Muscle layer of duodenum (tissue), 2 donors: Measurements from ENCODE around the gene WDR4.
"Not testable (repeated sequence)": the region's sequence is repeated elsewhere in the genome, so short reads cannot be mapped to it uniquely, and the experiment has no call there.

Experiments used
- H3K27ac ChIP-seq: one replicate; pipeline ENCODE4 v1.7.0; 2013; ENCODE audit warnings: mild to moderate bottlenecking, low read length
- H3K27me3 ChIP-seq: one replicate; pipeline ENCODE4 v1.7.0; 2013; ENCODE audit warnings: low read depth, mild to moderate bottlenecking, control low read depth, low read length
- H3K36me3 ChIP-seq, 2 donors: one replicate each; pipeline ENCODE4 v1.7.0; 2013; ENCODE audit warnings: low read length in 2 of 2, control low read depth in 1 of 2, mild to moderate bottlenecking in 1 of 2; ENCODE audit not compliant: insufficient read depth in 2 of 2, control insufficient read depth in 1 of 2
- H3K4me1 ChIP-seq, 2 donors: one replicate each; pipeline ENCODE4 v1.7.0; 2013; ENCODE audit warnings: low read length in 2 of 2, mild to moderate bottlenecking in 2 of 2, control low read depth in 1 of 2, moderate library complexity in 1 of 2; ENCODE audit not compliant: insufficient read depth in 2 of 2, control insufficient read depth in 1 of 2
- H3K4me3 ChIP-seq, 2 donors: one replicate each; pipeline ENCODE4 v1.7.0; 2013; ENCODE audit warnings: low read length in 2 of 2, low read depth in 1 of 2, mild to moderate bottlenecking in 1 of 2
- H3K9me3 ChIP-seq, 2 donors: one replicate each; pipeline ENCODE4 v1.7.0; 2013; ENCODE audit warnings: low read length in 2 of 2, control low read depth in 1 of 2, mild to moderate bottlenecking in 1 of 2; ENCODE audit not compliant: control insufficient read depth in 1 of 2
- donor health status: healthy.

The WDR4 gene

DNA sequence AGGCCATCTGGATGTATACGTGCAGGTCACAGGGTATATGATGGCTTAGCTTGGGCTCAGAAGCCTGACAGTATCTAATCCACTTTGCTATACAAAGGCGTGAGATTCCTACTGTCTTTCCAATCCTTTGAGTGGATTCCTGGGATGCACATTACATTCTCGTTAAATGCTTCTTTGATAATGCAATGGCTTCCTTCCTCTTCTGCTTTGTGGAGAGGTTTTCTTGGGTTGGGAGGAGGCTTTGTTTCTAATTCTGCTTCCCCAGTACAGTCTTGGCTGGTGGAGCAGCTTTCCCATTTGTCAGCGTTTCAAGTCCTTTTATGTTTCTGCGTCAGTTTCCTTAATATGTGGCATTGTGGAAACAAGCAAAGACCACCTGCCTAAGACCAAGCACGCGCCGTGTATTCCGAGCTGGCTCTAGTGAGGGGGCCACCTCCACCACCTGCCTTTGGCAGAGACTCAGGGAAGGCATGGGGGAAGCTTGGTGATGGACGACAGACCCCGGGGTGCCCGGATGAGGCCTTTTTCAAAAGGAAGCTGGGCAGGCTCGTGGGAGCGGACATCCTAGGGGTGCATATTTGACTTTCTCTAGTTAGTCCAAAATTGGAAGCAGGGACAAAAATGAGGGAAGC is 72.7 kb downstream of the WDR4 start:
- Histone ChIP-seq H3K4me3 (no peak overlapping the region), H3K9me3 (no peaks in the 10 kb centered on the region), H3K36me3 (no peaks in the 10 kb centered on the region), H3K4me1 (no peaks in the 10 kb centered on the region), H3K27me3 (no peaks in the 10 kb centered on the region), H3K27ac (no peak overlapping the region)

DNA sequence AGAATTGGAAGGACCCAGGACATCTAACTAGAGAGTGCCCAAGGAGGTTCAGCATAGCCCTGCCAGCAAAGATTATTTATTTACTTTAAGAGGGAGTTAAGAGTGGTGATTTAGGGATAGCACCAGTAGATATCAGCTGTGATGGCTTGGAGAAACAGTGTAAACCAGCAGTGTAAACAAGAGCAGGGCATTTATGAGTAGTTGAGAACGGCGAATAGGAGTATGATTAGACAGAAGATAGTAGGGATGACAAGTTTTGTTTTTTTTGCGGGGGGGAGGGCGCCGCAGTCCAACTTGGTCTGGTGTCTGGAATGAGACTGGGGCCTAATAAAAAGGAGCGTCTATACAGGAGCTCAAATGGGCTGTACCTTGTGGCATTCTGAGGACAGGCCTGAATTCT is 77.7 kb downstream of the WDR4 start:
- not testable (repeated sequence) for H3K36me3 ChIP-seq, H3K9me3 ChIP-seq, H3K4me3 ChIP-seq, H3K27me3 ChIP-seq, H3K27ac ChIP-seq, H3K4me1 ChIP-seq

DNA sequence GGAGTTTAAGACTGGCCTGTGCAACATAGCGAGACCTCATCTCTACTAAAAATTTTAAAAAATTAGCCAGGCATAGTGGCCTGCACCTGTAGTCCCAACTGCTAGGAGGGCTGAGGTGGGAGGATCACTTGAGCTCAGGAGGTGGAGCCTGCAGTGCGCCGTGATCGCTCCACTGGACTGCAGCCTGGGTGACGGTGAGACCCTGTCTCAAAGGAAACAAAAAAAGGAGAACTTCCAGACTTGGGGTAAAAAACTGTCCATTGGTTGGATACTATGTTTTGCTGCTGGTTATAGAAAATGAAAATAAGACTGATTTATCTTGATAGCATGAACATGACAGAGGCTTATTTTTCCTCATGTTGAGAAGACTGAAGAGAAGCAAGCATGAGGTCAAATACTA is 79.4 kb downstream of the WDR4 start:
- Histone ChIP-seq H3K9me3 (no peaks in the 10 kb centered on the region), H3K27ac (no peak overlapping the region)

DNA sequence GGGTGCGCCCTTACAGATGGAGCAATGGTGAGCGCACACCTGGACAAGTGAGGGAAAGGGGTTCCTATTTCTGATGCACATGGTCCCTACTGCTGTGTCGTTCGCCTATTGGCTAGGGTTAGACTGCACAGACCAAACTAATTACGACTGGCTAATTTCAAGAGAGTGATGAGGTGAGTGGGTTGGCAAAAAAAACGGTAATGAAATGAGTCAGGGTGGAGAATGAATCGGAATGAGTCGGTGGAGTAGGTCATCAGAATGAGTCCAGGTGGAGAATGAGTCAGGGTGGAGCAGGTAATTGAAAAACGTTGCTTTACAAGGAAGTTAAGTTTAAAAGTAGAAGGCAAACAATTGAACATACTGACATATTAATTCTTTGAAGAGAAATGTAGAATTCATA is 79.8 kb downstream of the WDR4 start:
- H3K4me1 ChIP-seq = no peaks in the 10 kb centered on the region
- H3K4me3 ChIP-seq = no peak overlapping the region
- no peaks in the 10 kb centered on the region for H3K27me3 ChIP-seq
- no peak overlapping the region for H3K27ac ChIP-seq
- H3K9me3 ChIP-seq = no peaks in the 10 kb centered on the region
- H3K36me3 ChIP-seq = no peaks in the 10 kb centered on the region

More for the DNA sequence above, 79.4 kb downstream of the WDR4 start:
- no peak overlapping the region for H3K4me3 ChIP-seq
- H3K27me3 ChIP-seq = no peaks in the 10 kb centered on the region
- H3K36me3 ChIP-seq = no peaks in the 10 kb centered on the region
- H3K4me1 ChIP-seq = no peaks in the 10 kb centered on the region
